Stimulated activated CD8-positive, alpha-beta memory T cell treated with anti-CD3 and anti-CD28 coated beads, Interleukin-4, amount 100 ng/mL, for 24 hours (primary cell): ENCODE results near the gene ADK.

Experiments
- DNase-seq: peaks from one replicate; pipeline ENCODE4 v3.0.0-alpha.2; 2020; ENCODE audit warnings: low read depth

The ADK gene

DNA sequence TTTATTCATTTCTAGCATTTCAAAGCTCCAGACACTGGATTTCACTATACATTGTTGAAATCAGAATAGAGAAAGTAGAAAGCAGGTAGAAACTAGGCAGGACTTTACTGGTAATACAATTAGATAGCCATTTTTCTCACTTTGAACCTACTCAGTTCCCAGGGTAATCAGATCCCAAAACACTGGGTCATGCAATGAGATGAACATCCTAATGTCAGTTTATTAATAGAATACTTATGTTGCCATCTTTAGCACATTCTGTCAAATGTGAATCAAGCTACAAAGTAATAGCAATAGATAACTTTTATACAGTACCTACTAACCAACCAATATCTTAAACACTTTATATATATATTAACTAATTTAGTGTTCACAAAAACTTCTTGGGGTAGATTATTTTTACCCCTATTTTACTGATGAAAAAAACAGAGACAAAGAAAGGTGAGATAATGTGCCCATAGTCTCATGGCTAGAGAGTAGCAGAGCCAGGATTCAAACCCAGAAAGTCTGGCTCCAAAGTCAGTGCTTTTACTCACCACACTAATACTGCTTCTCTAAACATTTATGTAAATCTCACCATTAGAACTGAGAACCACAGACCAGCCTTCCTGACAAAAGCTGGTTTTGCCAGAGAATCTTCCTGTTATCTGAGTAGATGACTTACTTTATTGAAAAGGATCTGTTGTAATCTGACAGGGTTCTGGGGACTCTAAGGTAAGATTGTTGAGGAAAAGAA is 521.6 kb downstream of the ADK start:
- no peak for DNase-seq

DNA sequence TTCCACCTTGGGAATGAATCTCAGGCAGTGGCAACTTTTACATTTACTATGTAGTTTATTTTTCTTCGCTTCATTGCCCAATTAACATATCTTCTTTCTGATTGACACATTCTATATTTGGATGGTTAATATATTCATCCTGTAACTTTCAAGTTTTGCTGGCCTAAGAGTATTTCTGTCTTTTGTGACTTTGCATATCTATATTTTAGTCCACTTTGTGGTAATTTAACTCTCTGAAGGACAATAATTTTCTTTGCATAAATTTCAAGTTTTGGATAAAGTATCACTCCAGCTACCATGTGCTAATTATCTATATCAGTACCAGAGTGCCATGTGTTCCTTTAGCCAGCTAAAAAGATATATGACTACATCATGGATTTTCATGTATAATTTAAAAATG is 523.9 kb downstream of the ADK start:
- DNase-seq: no peak

DNA sequence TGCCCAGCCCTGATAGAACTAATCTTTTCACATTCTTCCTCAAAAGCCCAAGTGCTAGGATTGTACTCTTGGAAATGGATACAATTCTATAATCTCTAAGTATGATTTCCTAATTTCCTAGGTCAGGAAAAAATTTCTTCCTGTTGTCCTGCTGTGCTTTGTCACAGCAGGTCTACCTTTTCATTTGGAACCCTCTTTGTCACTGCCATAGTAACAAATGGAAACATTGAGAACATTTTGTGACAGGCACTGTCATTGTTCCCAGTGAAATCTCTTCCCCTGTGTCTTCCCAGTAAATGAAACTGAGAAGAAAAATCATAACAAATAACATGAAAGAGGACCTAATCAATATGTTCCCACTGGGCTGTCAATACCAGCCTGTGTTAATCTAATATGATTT is 524.5 kb downstream of the ADK start:
- DNase-seq: no peak

DNA sequence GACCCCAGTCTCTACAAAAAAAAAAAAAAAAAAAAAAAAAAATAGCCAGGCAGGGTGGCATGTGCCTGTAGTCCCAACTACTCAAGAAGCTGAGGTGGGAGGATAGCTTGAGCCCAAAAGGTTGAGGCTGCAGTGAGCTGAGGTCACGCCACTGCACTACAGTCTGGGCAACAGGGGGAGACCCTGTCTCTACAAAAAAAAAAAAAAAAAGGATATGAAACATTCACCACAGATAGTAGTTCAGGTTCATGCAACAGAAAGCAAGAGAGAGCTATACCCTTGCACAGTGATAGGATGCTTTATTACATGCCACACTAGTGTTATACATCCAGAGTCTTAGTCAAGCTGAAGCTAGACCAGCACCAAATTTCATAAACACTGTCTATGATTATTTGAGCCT is 526.9 kb downstream of the ADK start:
- DNase-seq: no peak

DNA sequence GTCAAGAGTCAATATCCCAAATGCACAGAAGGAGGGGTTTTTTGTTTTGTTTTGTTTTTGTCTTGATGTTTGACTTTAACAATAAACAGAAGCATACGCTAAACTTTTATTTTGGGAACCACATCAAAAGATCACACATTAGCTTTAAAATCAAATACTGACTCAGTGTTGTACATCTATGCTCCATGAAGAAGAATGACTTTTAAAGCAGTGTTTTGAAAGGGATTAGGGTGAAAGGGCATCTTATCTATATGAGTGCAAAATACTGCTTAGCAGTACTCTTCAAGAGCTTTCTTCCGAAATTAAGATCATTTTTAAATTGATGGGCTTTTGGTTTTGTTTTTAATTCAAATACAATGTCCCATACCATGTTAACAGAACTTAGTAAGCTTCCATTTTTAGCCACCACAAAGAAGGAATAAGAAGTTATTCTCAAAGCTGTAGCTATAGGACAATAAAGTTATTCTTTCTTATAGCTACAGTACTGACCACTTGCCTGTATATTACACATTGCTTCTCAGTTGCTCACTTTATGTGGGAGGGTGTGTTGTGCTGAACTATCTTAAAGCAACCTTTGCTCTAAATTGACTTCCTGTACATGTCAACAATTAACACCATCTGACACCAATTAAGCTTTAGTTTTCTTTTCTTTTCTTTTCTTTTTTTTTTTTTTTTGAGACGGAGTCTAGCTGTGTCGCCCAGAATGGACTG is 531.1 kb downstream of the ADK start:
- DNase-seq: no peak

DNA sequence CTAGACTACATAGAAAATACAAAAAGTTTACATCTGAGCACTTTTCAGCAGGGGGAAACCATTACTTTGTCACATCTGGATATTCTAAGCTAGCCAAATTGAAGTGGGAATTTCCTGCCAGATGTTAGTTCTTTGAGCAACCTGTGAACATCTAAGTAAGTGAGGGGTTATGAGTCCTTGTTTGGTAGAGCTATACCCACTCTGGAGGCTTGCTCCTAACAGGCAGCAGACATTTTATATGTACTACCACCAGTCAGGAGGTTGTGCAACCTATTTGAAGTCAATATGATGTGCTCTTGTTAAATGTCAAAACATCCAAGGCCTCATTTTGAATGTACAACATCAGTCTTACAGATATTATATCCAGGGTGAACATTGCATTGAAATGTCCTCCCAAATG is 532.0 kb downstream of the ADK start:
- DNase-seq: no peak

DNA sequence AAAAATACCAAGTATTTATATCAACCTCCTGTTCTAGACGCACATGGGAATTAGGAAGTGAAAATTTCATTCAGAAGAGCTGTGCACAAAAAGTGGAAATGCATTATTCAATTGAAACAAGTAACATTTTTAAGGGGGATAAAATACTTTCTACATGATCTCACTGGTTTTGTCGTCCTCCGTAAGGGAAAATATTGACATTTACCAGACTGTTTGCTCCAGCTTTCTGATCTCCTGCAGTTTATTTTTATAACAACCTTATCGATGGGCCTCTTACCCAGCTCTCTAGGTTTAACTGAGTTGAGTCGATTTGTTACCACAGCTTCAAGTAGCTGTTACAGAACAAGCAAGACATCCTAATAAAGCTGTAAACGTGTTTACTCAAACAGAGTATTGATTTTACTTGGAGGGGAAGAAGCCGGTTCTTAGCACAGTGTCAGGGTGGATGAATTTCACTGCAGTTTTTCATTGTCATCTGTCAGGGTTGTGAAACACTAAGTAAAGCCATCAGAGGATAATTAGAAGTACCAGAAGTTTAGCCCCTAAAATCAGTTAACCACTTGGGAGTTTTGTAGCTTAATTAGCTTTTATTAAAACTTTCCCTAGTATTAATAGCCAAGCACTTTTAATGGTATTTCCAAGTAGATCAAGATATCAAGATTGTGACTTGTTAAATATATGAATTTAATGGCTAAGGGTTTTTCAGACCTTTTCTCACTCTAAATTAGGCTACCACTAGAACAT is 532.8 kb downstream of the ADK start:
- no peak for DNase-seq

DNA sequence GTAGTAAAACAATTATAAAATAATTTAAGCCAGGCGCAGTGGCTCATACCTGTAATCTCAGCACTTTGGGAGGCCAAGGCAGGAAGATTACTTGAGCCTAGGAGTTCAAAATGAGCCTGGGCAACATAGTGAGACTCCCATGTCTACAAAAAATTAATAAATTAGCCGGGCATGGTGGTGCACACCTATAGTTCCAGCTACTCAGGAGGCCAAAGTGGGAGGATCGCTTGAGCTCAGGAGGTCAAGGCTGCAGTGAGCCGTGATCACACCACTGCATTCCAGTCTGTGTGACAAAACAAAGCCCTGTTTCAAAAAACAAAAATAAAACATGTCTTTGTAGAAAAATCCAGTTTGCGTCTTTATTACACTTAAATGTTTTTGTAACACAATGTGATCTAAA is 533.4 kb downstream of the ADK start:
- no peak for DNase-seq

DNA sequence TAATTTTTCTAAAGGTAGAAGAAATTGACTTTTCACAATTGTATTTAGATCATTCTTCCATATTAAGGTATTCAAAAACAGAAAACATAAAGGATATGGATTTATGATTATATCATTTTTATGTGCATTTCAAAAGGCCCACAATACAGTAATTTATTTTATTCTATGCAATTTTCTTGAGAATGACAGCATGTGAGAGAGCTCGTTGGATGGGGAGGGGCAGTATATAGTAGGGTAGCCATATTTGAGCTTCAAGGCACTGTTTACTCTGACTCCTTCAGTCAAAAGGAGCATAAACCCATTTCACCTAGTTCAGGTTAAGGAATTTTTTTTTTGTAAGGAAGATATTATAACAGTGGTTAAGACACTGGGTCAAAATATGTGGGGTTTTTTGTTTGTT is 534.5 kb downstream of the ADK start:
- no peak for DNase-seq

DNA sequence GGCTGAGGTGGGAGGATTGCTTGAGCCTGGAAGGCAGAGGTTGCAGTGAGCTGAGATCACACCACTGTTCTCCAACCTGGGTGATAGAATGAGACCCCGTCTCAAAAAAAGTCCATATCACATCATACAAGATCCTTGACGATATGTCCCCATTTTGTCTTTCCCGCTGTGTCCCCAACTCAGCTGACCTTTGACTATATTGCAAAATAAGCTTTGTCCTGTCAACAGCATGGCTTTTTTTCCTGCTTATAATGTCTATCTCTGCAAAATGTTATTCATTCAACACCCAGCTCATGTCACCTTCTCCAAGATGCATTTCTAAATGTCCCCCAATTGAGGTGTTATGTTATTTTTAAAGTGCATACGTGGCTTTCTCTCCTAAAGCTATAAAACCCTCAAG is 539.4 kb downstream of the ADK start:
- DNase-seq: no peak

DNA sequence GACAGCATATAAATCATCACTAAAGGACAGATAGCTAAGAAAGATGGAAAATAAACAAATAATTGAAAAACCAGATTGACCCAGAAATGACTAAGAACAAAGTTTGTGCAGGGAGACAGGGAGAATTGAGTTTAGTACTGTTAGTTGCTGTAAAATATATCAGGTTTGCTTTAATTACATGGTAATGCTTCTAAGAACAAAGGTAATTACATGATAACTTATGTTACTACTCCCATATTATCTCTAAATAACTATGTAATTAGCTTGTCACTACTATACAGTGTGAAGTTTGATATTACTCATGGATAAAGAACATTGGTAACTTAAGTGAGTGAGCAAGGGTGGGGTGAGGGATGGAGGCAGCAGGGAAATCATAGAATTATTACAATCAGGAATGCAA is 540.1 kb downstream of the ADK start:
- no peak for DNase-seq

DNA sequence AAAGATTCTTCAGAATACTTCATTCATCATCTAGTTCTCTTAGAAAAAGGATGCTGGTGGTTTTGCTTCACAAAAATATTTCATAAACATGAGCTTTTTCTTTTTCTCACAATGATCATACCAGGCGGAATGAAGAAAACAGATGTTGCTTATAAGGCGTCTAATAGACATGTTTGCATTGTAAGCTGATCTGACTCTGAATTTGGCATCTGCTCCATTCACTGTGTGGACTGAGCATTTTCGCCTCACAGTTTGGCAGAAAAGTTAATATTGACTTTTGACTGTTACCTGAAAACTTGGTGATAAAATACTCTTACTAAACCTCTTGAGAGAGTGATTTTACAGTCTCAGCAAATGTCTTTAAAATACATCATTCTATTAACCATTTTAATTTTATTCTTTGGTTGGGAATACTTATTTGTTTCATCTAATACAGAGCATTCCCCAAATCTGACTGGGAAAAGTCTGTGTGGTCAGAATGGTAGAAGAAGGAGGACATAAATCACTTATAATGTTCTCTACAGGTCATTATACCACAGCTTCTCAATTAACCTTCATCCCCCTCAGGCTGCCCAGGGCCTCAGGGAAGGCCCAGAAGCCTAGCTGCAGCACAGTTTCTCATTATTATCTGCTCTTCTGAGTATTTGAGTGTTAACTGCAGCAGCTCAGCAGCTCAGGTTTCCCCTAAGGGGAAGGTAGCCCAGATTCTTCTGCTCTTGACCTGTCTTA is 553.8 kb downstream of the ADK start:
- no peak for DNase-seq

DNA sequence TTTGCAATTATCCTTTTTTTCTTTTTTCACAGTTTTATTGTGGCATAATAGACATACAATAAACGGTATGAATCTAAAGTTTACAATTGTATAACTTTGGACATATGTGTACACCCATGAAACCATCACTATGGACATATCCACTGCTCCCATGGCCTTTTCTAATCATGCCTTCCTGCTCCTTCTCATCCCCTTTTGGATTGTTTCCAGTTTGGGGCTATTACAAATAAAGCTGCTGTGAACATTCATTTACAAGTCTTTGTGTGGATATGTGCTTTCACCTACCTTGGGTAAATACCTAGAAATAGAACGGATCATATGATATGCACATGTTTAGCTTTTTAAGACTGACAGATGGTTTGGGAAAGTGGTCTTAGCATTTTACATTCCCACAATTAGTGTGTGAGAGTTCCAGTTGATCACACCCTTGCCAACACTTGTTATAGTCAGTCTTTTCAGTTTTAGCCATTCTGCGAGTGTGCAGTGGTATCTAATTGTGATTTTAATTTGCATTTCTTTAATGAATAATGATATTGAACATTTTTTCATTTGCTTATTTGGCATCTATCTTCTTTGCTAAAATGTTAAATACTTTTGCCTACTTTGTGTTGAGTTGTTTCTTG is 554.4 kb downstream of the ADK start:
- DNase-seq: no peak

DNA sequence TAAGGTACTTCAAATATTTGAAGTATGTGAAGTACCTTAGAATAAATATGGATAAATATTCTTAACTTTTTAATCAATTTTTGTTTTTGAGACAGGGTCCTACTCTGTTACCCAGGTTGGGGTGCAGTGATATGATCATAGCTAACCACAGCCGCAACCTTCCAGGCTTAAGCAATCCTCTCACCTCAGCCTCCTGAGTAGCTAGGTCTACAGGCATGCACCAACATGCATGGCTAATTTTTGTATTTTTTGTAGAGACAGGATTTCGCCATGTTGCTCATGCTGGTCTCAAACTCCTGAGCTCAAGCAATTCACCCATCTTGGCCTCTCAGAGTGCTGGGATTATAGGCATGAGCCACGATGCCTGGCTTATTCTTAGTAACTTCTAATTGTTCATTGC is 555.9 kb downstream of the ADK start:
- no peak for DNase-seq

DNA sequence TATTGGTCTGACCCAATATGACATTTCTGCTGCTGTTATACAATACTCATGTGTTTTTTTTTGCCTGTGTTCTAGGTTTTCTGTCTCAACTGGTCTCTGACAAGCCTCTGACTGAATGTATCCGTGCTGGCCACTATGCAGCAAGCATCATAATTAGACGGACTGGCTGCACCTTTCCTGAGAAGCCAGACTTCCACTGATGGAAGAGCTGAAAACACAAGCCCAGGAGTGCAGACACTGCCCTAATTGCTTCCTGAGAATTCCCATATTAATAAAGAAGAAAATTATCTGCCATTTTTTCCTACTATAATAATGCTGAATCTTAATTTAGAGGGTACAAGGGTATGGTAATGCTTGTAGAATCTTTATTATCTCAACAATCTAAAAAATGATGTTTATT is 557.2 kb downstream of the ADK start:
- no peak for DNase-seq

DNA sequence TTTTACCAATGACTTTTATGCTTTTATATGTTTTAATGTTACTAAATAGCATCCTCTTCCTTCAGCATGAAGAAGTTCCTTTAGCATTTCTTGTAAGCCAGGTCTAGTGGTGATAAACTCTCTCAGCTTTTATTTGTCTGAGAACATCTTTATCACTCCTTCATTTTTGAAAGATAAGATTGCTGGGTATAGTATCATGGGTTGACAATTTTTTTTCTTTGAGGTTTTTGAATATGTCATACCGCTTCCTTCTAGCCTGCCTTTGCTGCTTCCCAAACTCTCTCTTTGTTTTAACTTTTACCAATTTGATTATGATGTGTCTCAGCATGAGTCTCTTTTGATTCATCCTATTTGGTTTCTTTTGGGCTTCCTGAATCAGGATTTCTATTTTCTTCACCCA is 567.2 kb downstream of the ADK start:
- no peak for DNase-seq

DNA sequence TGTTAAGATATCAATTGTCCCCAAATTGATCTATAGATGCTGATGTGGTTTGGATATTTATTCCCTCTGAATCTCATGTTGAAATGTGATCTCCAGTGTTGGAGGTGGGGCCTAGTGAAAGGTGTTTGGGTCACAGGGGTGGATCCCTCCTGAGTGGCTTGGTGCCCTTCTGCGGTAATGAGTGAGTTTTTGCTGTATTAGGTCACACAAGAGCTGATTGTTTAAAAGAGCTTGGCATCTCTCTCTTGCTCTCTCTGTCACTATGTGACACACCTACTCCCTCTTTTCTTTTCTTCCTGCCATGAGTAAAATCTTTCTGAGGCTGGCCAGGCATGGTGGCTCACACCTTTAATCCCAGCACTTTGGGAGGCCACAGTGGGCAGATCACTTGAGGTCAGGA is 577.2 kb downstream of the ADK start:
- DNase-seq: no peak

DNA sequence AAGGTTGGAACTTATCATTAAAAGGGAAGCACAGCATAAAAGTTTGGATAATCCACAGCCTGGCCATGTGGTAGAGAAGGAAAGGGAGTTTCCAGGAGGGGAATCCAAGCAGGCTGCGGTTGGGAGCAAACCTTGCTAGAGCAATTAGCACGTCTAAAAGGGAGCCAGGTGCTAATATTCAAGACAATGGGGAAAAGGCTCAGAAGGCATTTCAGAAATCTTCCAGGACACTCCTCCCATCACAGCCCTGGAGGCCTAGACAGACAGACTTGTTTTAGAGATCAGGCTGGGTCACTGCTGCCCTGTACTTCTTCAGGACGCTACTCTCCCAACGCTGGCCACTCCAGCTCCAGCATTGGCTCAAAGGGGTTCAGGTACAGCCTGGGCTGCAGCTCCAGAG is 579.2 kb downstream of the ADK start:
- DNase-seq: no peak

DNA sequence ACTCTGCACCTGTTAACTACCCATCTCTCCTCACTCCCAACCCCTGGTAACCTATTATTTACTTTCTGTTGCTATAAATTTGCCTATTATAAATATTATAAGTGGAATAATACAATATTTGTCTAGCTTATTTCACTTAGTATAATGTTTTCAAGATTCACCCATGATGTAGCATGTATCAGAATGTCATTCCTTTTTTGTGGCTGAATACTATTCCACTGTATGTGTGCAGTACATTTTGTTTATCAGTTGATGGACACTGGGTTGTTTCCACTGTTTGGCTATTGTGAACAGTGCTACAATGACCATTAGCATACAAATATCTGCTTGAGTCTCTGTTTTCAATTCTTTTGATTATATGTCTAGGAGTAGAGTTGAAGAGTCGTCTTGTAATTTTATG is 582.6 kb downstream of the ADK start:
- DNase-seq: no peak

DNA sequence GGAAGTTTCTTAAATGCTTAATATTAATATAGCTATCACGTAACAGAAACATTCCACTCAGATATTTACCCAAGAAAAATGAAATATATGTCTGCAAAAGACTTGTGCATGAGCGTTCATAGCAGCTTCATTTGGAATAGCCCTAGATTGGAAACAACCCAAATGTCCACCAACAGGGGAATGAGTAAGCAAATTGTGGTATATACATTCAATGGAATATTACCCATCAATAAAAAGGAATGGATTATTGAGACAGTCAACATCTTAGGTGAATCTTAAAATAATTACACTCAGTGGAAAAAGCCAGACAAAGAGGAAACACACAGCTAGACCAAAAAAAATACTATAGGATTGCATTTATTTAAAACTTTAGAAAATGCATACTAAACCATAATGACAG is 585.0 kb downstream of the ADK start:
- DNase-seq: no peak

DNA sequence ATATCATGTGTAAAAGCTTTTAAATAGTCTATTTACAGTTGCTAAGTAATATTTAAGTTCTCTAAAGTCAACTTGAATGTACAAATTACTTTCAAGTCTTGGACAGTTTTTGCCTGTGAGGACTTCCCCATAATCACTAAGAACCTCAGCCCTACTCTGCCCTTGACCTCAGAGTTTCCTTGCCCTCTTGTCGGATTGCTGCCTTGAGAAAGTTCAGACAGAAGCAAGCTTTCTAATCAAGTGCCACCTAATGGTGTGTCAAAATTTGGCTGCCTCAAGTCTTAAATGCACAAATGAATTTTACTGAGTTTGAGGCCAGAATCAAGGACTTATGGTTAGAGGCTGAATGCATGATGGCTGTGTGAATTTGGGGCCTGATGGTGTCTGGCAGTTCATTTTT is 587.0 kb downstream of the ADK start:
- DNase-seq: no peak

DNA sequence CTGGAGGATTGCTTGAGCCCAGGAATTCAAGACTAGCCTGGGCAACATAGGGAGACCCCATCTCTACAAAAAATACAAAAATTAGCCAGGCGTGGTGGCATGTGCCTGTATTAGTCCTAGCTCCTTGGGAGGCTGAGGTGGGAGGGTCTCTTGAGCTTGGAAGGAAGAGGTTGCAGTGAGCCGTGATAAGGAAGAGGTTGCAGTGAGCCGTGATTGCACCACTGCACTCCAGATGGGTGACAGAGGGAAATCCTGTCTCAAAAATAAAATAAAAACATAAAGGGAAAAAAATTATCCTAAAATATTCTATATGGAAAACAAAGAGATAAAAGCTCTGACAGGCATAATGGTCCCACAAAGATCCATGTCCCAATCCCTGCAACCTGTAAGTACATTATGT is 587.5 kb downstream of the ADK start:
- no peak for DNase-seq
